NCI-H526 treated with DMSO at 0.1 percent for 48 hours (cell line): ENCODE results near the gene MKNK1.

ENCODE experiments used
- DNase-seq: peaks from one replicate; lab custom pipeline; 2025; lab: John Stamatoyannopoulos, UW

Gene MKNK1

DNA sequence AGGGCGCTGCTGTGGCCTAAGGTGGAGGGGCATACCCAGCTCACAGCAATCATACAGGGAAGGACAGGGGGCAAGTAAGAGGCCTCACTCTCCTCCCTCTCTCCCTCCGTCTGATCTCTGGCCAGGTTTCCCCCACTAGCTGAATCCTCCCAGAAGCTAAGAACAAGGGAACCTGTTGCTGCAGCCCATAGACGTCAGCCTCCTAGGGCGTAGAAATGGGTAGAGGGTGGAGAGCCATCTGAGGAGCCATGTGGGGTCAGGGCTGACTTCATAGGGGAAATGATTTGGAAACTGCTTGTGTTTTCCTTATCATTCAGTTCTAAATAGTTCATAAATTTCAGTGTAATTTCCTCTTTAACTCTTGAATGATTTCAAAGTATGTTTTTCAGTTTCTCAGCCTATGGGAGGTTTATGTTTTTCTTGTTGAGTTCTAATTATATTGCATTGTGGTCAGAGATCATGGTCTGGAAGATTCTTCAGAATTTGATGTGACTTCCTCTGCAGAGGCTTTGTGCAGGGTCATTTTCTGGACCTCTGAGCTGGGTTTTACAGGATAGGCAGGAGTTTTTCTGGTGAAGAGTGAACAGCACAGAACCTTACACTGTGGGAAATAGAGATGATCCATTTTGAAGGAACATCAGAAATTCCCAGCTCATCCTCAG lies 14.8 kb upstream of the MKNK1 start:
- no peak for DNase-seq

DNA sequence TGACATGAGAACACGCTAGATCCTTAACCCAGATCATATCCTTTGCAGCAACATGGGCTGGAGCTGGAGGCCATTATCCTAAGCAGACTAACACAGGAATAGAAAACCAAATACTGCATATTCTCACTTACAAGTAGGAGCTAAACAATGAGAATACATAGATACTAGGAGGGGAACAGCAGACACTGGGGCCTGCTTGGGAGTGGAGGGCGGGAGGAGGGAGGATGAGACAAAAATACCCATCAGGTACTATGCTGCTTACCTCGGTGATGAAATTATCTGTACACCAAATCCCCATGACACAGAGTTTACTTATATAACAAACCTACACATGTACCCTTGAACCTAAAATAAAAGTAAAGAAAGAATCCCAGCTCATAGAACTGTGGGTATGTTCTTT lies 13.8 kb upstream of the MKNK1 start:
- DNase-seq, result no peak

DNA sequence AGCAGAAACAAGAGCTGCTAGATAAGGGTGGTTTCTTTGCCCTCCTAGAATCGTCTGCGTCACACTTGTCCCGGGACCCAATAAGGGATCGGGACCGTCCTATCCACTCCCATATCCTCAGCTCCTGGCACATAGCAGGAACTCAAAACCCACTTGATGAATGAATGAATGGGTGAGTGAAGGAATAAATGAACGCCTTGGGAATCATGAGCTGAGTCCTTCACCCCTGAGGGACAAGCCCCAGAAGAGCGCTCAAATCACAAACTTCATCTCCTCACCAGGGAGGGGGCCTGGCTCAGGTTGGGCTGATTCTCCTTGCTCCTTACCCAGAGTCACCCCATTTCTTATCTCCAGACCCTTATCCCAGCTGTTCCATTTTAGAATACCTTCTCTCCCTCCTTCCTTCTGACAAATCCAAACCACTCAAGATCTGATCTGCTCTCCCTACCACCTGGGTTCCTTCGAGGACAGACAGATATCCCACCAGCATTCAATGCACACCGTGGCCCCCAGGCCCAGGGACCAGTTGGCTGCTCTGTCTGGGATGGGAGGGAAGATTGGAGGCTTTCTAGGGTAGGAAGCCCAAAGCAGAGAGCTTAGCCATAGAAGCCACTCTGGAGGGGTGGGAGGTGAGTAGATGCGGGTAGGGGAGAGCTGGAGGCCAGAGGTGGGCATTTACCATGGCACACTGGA lies 13.2 kb upstream of the MKNK1 start:
- no peak for DNase-seq

DNA sequence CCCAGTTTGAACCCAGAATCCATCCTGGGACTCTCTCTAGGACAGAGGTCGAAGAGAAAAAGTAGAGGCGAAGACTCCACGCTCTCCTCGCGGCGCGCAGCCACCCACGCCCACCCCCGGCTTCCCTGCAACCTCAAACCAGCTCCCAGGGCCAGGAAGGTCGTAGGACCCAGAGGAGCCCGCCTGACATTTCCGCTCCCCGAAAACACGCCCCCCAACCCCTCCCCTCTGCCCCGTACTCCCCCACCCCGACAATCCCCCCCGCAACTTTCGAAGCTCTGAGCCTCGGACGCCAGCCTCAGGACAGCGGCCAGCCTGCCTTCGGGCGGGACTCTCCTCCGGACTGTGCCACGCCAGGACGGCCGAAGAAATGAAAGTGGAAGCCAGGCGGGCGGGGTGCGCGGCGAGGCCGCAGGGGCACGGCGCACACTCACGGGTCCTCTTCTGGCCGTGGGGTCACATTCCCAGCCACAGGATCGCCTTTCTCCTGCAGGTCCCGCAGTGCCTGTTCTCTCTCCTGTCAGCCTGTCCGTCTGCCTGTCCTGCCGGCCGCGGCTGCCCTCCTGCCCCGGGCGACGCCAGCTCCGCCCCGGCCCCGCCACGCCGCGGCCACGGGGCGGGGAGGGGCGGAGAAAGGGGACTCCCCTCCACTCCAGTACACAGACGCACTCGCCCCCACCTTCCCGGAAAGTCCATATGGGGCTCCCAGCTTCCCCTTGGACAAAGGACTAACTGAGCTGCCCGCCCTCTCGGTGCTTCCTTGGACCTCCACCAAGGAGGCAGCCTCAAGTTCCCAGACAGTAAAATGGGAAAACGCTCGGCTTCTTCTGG lies 12.4 kb upstream of the MKNK1 start, which contains the start of gene MOB3C:
MOB3C (minus strand) TSS at position 535 of the 831 bp plus-strand sequence. CDS start 3,490 bp downstream, outside the sequence.
- DNase-seq, result no peak

DNA sequence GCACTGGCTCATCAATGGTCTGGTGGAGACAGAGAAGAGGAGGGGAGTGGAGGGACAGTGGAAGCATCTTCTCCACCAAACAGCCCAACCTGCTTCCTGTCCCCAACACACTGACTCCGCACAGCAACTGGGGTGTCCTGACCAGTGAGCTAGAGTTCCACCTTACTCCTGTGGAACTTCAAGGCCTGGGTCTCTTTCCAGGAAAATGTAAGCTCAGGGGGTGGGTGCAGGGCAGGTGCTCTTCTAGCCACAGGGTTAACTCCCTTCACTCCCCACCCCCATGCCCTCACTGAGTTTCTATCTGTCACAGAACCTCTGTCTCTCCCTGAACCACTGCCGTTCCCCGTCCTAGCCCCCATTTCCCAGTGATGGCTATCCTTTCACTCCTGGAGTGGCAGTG lies 11.7 kb upstream of the MKNK1 start:
- DNase-seq, result no peak

DNA sequence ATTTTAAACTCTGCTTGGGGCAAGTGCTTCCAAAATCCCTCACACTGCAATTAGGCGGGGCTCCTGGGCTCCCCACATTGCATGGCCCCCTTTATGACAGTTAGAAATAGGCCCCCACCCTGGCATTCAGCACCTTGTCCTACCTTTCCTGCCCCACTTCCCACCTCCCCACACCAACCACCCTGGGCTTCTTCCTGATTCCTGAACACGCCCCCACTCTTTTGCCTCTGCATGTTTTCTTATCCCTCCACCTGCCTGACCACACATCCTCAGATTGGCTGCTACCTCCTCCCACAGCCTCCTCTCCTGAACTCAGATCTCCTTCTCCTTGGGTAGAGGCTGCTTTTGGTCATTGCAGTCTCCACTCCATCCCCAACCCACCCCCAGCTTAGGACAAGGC lies 11.0 kb upstream of the MKNK1 start:
- no peak for DNase-seq

DNA sequence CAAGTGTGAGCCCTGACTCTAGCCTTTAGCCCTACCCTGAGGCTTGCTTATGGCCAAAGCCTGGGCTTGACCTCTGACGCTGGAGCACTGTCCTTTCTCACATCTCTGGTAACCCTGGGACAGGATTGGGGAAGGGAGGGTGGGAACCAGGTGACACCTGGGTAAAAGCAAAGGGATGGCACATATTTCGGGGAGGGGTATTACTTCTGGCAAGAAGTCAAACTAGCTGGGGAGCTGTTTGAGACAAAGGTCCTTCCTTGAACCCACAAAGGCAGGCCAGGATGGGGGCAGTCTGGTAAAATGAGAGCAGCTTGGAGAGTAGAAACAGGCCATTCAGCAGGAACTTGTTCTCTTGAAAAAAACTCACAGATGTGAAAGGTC lies 10.5 kb upstream of the MKNK1 start:
- DNase-seq, result no peak

DNA sequence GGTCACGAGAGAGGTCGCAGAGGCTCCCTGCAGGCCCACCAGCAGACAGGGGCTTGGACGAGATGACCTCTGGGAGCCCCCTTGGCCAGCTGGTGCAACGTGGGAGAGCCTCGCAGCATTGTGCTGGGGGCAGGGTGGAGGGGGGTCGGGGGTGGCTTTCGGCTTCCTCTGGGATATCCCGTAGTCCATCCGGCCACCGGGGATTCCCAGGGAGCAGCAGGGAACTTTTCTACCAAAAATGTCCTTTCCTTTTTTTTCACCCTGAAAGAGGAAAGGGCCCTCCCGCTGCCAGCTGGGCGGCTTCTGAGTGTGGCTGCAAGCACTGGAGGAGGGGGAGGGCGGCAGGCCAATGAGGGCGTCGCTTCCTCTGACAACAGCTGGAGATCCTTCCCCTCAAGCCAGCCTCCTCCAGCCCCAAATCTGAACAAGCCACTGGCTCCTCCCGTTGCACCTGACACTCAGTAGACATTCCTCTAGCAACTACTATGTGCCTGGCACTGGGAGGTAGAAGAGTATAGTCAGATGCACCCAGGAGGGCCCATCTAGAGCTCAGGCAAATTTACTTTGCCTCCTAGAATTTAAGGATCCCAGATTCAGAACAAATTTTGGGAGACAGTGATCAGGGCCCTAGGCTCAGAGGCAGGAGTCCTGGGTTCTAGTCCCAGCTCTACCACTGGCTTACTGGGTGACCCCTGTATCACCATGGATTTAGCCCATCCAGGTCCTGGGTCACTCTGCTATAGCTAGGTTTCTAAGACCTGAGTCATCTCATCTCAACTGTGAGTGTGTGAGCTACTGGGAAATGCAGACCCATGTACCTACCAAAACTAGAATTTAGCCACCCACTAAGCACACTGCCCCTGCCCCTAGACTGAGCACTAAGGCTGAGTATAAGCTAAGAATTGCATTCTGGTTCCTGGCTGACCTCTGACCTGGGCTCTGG lies 9.9 kb upstream of the MKNK1 start:
- DNase-seq, result no peak

DNA sequence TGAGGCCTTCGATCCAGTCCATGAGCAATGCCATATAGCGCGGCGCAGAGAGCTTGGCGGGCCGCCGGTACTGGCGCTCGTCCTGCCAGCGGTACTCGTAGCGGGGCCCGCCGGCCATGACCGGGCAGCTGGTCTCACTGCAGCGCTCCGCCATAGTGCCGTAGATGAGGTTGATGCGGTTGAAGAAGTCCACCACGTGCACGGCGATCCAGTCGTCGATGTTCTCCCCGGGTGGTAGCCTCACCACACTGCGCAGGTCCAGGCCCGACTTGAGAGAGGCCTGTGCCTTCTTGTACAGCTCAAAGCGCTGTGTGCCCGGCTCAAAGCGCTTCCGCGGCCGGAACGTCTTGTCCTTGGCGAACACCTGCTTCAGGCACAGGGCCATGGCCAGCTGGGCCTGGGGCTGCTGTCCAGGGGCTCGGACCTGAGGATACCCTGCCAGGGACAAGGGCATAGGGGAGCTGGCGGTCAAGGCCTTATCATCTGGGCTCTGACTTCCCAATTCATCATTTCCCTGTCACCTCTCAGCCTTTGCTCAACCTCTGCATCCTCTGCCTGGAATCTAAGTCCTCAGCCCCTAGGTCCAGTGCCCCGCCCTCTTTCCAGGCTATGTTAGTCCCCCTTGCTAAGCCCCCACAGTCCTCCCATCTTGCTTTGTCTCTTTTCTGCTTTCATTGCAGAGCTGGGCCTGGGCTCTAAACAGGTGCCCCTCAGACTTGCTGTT lies 9.0 kb upstream of the MKNK1 start:
- DNase-seq, result no peak

DNA sequence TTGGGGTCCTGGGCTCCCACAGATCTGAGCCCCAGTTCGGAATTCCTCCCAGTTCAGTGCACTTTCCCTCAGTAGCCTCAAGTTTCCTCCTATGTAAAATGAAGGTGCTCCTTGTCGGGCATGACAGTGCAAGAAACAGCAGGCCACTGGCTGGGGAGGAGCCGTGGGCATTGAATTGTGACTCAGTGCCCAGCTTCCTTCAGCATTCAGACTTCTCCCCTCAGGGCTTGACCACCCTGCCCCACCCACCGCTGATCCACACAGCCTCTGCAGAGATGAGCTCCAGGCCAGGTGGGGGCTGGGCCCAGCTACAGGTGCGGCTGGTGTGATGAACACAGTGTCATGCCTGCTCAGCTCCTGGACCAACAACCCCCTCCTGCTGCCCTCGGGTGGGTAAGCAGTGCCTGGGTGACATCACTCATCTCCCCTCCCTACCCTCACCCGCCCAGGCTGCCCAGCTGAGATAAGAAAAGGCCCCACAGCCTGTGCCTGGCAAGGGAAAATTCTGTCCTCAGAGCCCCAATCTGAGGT lies 7.7 kb upstream of the MKNK1 start:
- no peak for DNase-seq

DNA sequence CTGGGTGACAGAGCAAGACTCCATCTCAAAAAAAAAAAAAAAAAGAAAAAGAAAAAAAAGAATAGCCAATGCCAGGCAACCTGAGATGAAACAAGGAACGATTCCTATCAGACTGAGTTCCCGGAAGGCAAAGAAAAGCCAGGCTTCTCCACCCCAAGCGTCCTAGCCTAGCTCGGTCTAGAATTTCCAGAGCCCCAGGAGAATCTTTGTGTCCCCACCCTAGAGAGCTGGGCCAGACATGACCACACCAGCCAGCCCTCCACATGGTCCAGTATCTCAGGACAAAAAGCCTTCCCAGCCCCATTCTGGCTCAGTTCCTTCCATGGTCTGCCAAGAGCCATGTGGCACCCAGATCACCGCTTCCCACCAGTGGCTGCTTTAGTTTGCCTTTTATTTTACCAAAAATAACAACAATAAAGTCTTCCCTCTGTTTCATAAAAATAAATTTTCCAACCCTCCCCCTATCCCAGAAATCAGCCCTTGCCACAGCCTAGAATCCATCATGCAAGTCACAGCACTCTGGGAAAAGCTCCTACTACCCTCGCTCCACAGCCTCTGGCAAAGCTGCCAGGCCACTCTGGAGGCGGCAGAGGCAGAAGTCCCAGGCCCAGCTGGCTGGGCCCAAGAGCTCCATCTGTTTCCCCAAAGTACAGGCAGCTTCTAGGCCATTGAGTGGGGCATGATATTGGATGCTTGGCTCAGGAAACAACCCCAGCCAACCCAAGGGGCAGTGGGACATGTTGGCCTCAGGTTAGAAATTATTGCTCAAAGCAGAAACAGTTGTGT lies 3.5 kb upstream of the MKNK1 start:
- DNase-seq, result no peak

DNA sequence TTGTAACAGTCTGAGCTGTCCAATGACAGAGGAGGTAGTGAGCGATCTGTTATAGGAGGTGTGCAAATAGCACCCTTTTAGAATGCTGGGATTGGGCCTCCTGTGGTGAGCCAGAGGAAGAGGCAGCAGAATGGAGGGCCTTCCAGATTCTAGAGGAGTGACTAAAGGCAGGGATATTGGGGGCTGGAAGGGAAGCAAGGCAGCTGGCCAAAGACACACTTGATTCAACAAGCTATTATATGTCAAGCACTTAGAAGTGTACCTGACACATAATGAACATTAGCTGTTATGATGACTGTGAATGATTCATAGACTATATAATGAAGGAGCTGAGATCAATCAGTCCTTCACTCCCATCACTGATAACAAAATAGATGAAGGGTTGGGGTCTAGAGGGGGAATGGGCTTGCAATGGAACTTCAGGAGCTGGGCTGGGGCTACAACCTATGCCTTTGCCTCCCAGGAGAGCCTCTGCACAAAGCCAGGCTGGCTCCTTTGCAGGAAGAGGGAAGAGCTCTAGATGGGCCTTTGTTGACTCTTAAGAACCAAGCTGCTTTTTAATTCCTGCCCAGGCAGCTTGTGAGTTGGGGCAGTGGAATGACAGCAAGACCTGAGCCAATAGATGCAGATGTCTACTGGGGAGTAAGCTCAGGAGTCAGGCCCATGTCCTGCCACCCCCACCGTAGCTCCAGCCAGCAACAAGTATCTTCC lies 2.3 kb upstream of the MKNK1 start:
- DNase-seq, result no peak

DNA sequence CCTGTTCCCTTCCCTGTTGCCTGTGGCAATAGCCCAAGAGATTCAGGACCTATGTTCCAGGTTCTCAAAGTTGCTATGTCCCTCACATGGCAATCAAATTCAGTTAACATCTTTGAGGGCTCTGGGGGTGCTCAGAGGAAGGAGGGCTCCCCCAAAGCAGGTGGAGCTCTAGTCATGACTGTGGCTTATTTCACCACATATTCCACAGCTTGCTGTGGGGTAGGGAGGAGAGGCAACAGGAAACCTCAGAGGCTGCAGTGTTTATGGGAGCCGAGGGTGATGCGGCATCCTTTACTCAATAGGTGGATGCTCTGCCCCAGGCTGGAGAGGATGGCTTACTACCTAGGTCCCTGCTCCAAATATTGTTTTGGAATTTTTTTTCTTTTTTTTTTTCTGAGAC lies 1.2 kb upstream of the MKNK1 start:
- DNase-seq, result no peak

DNA sequence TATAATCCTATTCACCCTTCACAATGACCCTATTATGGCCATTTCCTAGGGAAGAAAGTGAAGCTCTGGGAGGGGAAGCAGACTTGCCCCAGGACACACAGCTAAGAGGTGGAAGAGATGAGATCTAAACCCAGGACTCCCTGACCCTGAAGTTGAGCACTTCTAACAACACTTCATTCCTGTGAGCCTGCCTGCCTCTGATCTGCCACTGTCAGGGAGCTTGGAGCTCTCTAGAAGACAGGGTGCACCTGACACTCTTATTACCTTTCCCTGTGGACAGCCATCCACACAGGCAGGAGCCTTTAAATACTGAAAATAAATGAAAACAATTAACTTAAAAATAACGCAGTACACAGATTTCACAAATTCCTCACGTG lies 599 bp downstream of the MKNK1 start:
- no peak for DNase-seq

DNA sequence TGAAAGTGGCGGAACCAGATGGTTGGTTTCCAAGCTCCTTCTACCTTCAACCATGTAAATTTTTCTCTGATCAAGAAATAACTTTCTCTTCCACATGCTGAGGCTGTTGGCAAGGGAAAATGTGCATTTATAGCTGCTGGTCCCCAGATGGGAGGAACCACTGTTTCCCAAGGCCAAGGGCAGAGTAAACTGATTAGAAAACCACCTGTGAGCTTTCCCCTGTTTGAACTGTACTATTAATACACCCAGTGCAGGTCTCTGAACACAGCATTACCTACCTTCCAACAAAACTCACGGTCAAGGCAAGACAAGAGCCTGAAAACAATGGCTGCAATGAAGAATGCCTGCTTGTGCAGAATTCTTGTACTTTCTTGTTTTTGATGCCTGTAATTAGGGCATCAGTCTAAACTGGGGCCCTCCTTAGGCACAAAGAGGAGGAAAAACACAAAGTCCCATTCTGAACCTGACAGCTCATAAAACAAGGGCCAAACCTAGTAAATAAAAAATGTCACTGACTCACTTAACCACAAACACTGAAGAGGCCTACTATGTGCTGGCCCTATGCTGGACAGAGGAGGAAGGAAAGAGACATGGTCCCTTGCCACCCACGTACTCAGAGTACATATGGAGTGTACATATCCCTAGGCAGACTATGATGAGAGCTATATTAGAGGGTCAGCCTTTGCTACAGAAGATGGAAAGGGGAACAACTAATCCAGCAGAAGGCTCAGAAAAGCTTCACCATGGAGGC lies 2.6 kb downstream of the MKNK1 start:
- no peak for DNase-seq

DNA sequence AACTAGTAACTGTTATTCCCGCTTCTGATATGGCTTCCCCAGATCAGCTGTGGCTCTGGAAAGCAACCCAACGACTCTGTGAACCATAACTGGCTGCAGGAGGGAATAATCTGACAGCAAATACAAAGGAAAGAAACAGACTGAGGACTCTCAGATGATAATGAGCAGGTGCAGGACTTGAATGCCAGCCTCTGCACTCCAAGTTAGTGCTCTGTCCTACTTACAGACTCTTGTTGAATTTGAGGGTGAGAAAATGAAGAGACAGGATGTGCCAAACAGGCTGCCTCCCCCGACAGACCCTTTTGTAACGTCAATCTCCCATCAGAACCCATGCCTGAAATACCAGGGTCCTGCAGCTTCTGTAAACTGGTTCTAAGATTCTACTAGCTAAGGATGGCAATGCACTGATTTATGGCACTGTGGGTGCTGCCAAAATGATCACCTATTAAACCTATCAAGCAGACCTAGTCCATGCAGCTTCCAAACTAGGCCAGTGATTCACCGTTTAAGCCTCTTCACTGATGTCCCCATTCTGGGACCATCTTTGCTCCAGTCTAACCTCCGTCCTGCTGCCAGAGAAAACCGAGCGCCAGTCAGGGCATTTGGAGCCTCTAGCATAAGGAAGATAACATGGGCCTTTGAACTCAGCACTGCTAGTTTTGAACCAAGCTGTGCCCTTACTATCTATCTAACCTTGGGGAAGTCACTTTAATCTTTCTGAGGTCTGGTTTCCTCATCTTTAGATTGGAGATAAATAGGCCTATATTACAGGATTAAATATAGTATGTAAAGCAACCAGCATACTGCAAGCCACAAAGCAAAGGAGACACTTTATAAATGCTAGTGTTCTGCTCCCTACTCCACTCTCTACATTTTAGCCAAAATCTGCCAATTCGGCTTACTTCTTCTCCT lies 4.8 kb downstream of the MKNK1 start:
- DNase-seq, result no peak

DNA sequence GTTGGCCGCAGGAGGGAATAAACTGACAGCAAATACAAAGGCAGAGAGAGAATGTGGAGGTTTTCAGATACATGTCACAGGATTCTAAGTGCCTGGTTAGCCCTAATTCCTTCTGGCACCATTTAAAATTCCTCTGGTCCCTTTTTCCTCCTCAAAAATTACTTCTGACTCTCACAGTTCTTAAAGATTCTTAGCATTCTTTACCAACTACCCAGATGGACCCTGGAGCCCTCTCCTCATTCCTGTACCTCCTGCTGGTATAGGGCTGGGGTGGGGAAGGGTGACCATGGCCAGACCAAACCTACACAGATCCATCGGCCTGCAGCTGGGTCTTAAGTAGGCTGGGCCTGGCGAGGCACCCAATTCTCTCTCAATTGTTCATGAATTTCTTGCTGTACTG lies 7.2 kb downstream of the MKNK1 start:
- DNase-seq, result no peak

DNA sequence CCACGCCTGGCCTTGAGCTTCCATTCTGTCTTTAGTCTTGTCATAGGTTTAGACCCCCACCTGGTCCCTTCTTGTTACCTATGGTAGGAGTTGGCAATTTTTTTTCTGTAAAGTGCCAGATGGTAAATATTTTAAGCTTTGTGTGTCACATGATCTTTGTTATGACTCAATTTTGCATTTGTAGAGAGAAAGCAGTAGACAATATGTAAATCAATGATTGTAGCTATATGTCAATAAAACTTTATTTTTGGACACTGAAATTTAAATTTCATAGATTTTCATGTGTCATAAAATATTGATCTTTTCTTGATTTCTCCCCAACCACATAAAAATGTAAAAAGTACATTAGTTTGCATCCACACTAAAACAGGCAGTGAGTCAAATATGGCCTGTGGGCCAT lies 8.0 kb downstream of the MKNK1 start:
- DNase-seq, result no peak
